HepG2 (cell line): ENCODE measurements around the gene SRRM4. TPM values are rescaled to one million over a fixed set of nuclear protein-coding genes. Genes with fewer than 3 reads are reported as not detected.

ENCODE experiments used
- ATAC-seq: fragments of 200-7000 bp; cut with Tn5 transposase; 3 replicates; pipeline ENCODE4 v1.9.1; 2020; ENCODE audit warnings: mild to moderate bottlenecking, moderate library complexity
- BruUV-seq: library from RNA; stranded (reverse); fragments of 400-500 nt; replicated peaks from 2 replicates; lab custom pipeline; 2021; lab: Mats Ljungman, UMichigan
- CTCF ChIA-PET: fragments of 300-600 bp; formaldehyde crosslinking; extraction: SDS; loops from one replicate; lab custom pipeline; 2021; ENCODE audit warnings: low total read pairs, inconsistent platforms, low intra/inter-chr PET ratio; lab: Yijun Ruan, JAX
- POLR2A ChIA-PET: fragments of 350-600 bp; sonication (Branson Sonifier 250); formaldehyde crosslinking; loops from one replicate; lab custom pipeline; 2020; ENCODE audit warnings: antibody characterized with exemption, inconsistent platforms; lab: Yijun Ruan, JAX
- DNase-seq: peaks from one replicate; pipeline ENCODE4 v3.0.0-alpha.2; 2015; ENCODE audit warnings: low spot score
- FAIRE-seq: peaks from 3 replicates; lab custom pipeline; 2011; peaks lifted over from hg19 to GRCh38; lab: Jason Lieb, UNC
- H2AFZ ChIP-seq: one replicate; pipeline ENCODE4 v1.6.1; 2011; ENCODE audit warnings: low read length, inconsistent platforms
- H3K27ac ChIP-seq: fragments of 300-600 bp; 3 replicates; pipeline ENCODE4 v1.8.0; 2011; ENCODE audit warnings: mixed run types, mild to moderate bottlenecking, mixed read lengths, low read length, inconsistent platforms; ENCODE audit not compliant: insufficient read depth; ENCODE audit errors: extremely low read length
- H3K27me3 ChIP-seq, 2 experiments: fragments of 200-600 bp in 1 of 2; 2 replicates in 1 of 2; 3 replicates in 1 of 2; pipeline versions ENCODE4 v1.6.0 to v1.8.0; 2011; ENCODE audit warnings: low read length in 2 of 2, mild to moderate bottlenecking in 2 of 2, moderate library complexity in 2 of 2, inconsistent platforms in 1 of 2; ENCODE audit not compliant: insufficient read depth in 2 of 2, control insufficient read depth in 1 of 2
- H3K36me3 ChIP-seq, 2 experiments: fragments of 200-600 bp in 1 of 2; replicated peaks in 1 of 2; 2 replicates in 1 of 2; 3 replicates in 1 of 2; pipeline versions ENCODE4 v1.5.1 to v1.8.0; 2011; ENCODE audit warnings: low read length in 2 of 2, inconsistent platforms in 1 of 2; ENCODE audit not compliant: insufficient read depth in 2 of 2, control insufficient read depth in 1 of 2
- H3K4me1 ChIP-seq: 2 replicates; pipeline ENCODE4 v1.5.1; 2012; ENCODE audit warnings: low read length, inconsistent platforms; ENCODE audit not compliant: insufficient read depth
- H3K4me2 ChIP-seq: 2 replicates; pipeline ENCODE4 v1.6.0; 2011; ENCODE audit warnings: low read depth, low read length, inconsistent platforms
- H3K4me3 ChIP-seq, 3 experiments: fragments of 200-600 bp in 1 of 3; sonication (generic), shearing (Covaris generic) in 1 of 3; replicated peaks in 1 of 3; 2 replicates each; pipeline ENCODE4 v1.5.1; 2011 to 2016; ENCODE audit warnings: low read length in 3 of 3, inconsistent platforms in 2 of 3, low read depth in 2 of 3, mild to moderate bottlenecking in 2 of 3, control low read depth in 1 of 3, mixed read lengths in 1 of 3; ENCODE audit not compliant: insufficient read depth in 1 of 3
- H3K79me2 ChIP-seq: one replicate; pipeline ENCODE4 v1.6.1; 2011; ENCODE audit warnings: low read length, inconsistent platforms; ENCODE audit not compliant: insufficient read depth
- H3K9ac ChIP-seq: 2 replicates; pipeline ENCODE4 v1.6.0; 2011; ENCODE audit warnings: mild to moderate bottlenecking, low read depth, low read length, inconsistent platforms; ENCODE audit not compliant: insufficient read depth
- H3K9me3 ChIP-seq: 2 replicates; pipeline ENCODE4 v1.5.1; 2012; ENCODE audit warnings: mild to moderate bottlenecking, low read length
- H4K20me1 ChIP-seq: 2 replicates; pipeline ENCODE4 v1.6.0; 2011; ENCODE audit warnings: inconsistent platforms, mild to moderate bottlenecking, low read length, moderate library complexity; ENCODE audit not compliant: insufficient read depth
- ADNP ChIP-seq: sonication (generic); formaldehyde crosslinking; IDR thresholded peaks from 2 replicates; pipeline ENCODE4 v1.4.0; 2020; ENCODE audit warnings: missing genetic modification reagents
- ATF7 ChIP-seq, 2 experiments: fragments of 450-650 bp in 1 of 2; sonication (generic) in 1 of 2; formaldehyde crosslinking in 1 of 2; IDR thresholded peaks; 2 replicates each; pipeline versions ENCODE4 v1.4.0 to v1.6.1; 2016 to 2020; ENCODE audit warnings: antibody characterized with exemption in 1 of 2, mild to moderate bottlenecking in 1 of 2, missing genetic modification reagents in 1 of 2
- CREB1 ChIP-seq, 2 experiments: fragments of 450-650 bp in 1 of 2; IDR thresholded peaks; 2 replicates each; pipeline ENCODE4 v1.6.1; 2016 to 2017; ENCODE audit warnings: control low read depth in 1 of 2, mild to moderate bottlenecking in 1 of 2, missing compliant biosample characterization in 1 of 2, missing genetic modification characterization in 1 of 2
- SPEN ChIP-seq: sonication (generic); formaldehyde crosslinking; IDR thresholded peaks from 2 replicates; pipeline ENCODE4 v1.5.1; 2020; ENCODE audit warnings: low read depth, mild to moderate bottlenecking, missing genetic modification reagents
- ZKSCAN5 ChIP-seq: sonication (generic); formaldehyde crosslinking; IDR thresholded peaks from 2 replicates; pipeline ENCODE4 v1.5.1; 2020; ENCODE audit warnings: mild to moderate bottlenecking, missing genetic modification reagents
- ZNF274 ChIP-seq: sonication (generic); formaldehyde crosslinking; IDR thresholded peaks from 2 replicates; pipeline ENCODE4 v1.5.1; 2020; ENCODE audit warnings: mild to moderate bottlenecking, missing genetic modification reagents
- WGBS: methylation state at CpG from one replicate; pipeline ENCODE4 v1.1.6; 2017; ENCODE audit warnings: low lambda C conversion rate; 5-methylcytosine and 5-hydroxymethylcytosine counted together
- in situ Hi-C: cut with HindIII; loops from 2 replicates; pipeline ENCODE4 v1.10.0; 2017; ENCODE audit warnings: low pct_unique_long_range_greater_than_20kb; ENCODE audit not compliant: extremely low pct_ligation_motif_present
- intact Hi-C: fragments of 100-400 bp; cut with micrococcal nuclease; formaldehyde crosslinking; loops from one replicate; pipeline ENCODE4 v1.10.0; 2022; ENCODE audit not compliant: unreplicated experiment
- polyA plus RNA-seq, 8 experiments: library from polyadenylated mRNA; depleted of rRNA in 3 of 8; stranded (reverse) in 7 of 8; unstranded in 1 of 8; fragments of >200 nt; fragmentation: Illumina TruSeq in 4 of 8; extraction: Trizol in 4 of 8; gene quantifications; 2 replicates each; pipeline versions ENCODE4 v1.2.1 to v1.2.3, GENCODE V29; 2011 to 2016; ENCODE audit warnings: low read depth in 4 of 8, missing spikeins in 1 of 8, mixed read lengths in 1 of 8; ENCODE audit not compliant: insufficient read depth in 1 of 8
- total RNA-seq, 5 experiments: library from RNA; depleted of rRNA; stranded (reverse); fragments of >200 nt; fragmentation: Illumina TruSeq; extraction: Trizol; gene quantifications; 2 replicates each; pipeline ENCODE4 v1.2.3, GENCODE V29; 2016; ENCODE audit warnings: low read depth in 1 of 5
- TF ChIP-seq, protein P1 (sequence below): IDR thresholded peaks from 2 replicates; pipeline ENCODE4 v1.6.1; 2016; ENCODE audit warnings: missing genetic modification reagents, missing compliant biosample characterization
- TF ChIP-seq, protein P2 (sequence below): sonication (generic); formaldehyde crosslinking; IDR thresholded peaks from 2 replicates; pipeline ENCODE4 v1.5.0; 2020; ENCODE audit warnings: missing genetic modification reagents, mild to moderate bottlenecking, borderline replicate concordance
- TF ChIP-seq, protein P3 (sequence below): sonication (generic); formaldehyde crosslinking; IDR thresholded peaks from 2 replicates; pipeline ENCODE4 v1.8.0; 2022; ENCODE audit warnings: missing genetic modification reagents, mild to moderate bottlenecking, inconsistent platforms, borderline replicate concordance

The SRRM4 gene
- total and polyA plus RNA-seq, 2 of the 13 experiments (the other 11 are each of a cell fraction or from before 2014, with no cell fraction given), result not detected

DNA sequence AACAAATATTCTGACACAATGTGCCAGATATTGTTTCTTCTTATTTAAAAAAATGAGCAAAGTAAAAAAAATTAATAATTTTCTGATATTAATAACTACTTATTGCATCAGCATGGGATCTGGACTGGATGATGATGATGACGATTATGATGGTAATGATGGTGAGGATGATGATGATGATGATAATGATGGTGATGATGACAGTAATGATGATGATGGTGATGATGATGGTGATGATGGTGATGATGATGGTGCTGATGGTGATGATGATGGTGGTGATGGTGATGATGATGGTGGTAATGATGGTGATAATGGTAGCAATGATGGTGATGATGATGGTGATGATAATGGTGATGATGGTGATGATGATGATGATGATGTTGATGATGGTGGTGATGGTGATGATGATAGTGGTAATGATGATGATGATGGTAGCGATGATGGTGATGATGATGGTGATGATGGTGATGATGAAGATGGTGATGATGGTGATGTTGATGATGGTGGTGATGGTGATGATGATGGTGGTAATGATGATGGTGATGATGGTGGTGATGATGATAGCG, 94.0 kb downstream of the SRRM4 start:
- Histone ChIP-seq H3K4me1 (no peaks in the 10 kb centered on the region), H3K9me3 (no peaks in the 10 kb centered on the region), H3K9ac (no peak overlapping the region), H4K20me1 (no peaks in the 10 kb centered on the region), H3K4me3 (no peak overlapping the region), H3K79me2 (no peaks in the 10 kb centered on the region)
- DNase-seq, result no peak
- CTCF ChIA-PET, result no interaction called here
- no peak for TF ChIP-seq SPEN
- TF ChIP-seq ADNP (CRISPR knock-in tag), result no peak
- TF ChIP-seq, protein P1, sequence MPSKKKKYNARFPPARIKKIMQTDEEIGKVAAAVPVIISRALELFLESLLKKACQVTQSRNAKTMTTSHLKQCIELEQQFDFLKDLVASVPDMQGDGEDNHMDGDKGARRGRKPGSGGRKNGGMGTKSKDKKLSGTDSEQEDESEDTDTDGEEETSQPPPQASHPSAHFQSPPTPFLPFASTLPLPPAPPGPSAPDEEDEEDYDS (CRISPR knock-in tag), result no peak
- no peak for TF ChIP-seq ZKSCAN5 (CRISPR knock-in tag)
- TF ChIP-seq, protein P2, sequence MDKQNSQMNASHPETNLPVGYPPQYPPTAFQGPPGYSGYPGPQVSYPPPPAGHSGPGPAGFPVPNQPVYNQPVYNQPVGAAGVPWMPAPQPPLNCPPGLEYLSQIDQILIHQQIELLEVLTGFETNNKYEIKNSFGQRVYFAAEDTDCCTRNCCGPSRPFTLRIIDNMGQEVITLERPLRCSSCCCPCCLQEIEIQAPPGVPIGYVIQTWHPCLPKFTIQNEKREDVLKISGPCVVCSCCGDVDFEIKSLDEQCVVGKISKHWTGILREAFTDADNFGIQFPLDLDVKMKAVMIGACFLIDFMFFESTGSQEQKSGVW, result no peak
- TF ChIP-seq, protein P3, sequence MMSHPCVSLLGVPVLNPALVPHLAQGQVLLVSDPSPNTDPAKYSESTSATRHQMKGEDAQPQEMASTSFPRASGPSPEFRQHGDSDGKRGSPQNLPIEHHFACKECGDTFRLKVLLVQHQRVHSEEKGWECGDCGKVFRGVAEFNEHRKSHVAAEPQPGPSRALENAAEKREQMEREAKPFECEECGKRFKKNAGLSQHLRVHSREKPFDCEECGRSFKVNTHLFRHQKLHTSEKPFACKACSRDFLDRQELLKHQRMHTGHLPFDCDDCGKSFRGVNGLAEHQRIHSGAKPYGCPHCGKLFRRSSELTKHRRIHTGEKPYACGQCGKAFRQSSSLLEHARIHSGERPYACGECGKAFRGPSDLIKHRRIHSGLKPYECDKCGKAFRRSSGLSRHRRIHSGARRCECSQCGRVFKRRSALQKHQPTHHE (CRISPR knock-in tag), result no peak
- peak; percentile 94 for TF ChIP-seq CREB1 (IDR thresholded peaks at IDR 0.05)
- TF ChIP-seq CREB1 (CRISPR knock-in tag; IDR thresholded peaks at IDR 0.05), result no peak
- no peak for TF ChIP-seq ZNF274 (CRISPR knock-in tag)
- TF ChIP-seq ATF7 (IDR thresholded peaks at IDR 0.05), result peak; percentile 22; the same call in 1 of the 2 replicates
- TF ChIP-seq ATF7 (CRISPR knock-in tag; IDR thresholded peaks at IDR 0.05), result no peak
- TF ChIP-seq, all 625 proteins: peak for 2
- FAIRE-seq (no peak), ATAC-seq (no peak)
- BruUV-seq, result no TSS peak
- in situ Hi-C loops (no loop called here), intact Hi-C loops (no loop called here)
- Histone ChIP-seq H3K36me3 (no peaks in the 10 kb centered on the region), H3K27ac (no peak overlapping the region), H3K4me2 (no peak overlapping the region), H3K27me3 (no peaks in the 10 kb centered on the region), H2AFZ (no peak overlapping the region)
- 10% methylated on average over 3 of the region's 3 CpGs for WGBS
- POLR2A ChIA-PET, result no interaction called here
